K562 (cell line): ENCODE measurements around the gene TRAF1. TPM values are rescaled to one million over a fixed set of nuclear protein-coding genes. Genes with fewer than 3 reads are reported as not detected.

Source experiments
- ATAC-seq: fragments of 200-7000 bp; cut with Tn5 transposase; 3 replicates; pipeline ENCODE4 v1.9.1; 2020; ENCODE audit warnings: moderate library complexity
- BruUV-seq: library from RNA; stranded (reverse); fragments of 400-500 nt; replicated peaks from 2 replicates; lab custom pipeline; 2021; lab: Mats Ljungman, UMichigan
- CTCF ChIA-PET: fragments of 300-600 bp; formaldehyde crosslinking; extraction: SDS; loops from one replicate; lab custom pipeline; 2021; ENCODE audit warnings: low intra/inter-chr PET ratio; lab: Yijun Ruan, JAX
- POLR2A ChIA-PET: fragments of 300-600, 350-650 bp; sonication (Branson Sonifier 250); formaldehyde crosslinking; extraction: SDS; loops from one replicate; lab custom pipeline; 2021; ENCODE audit warnings: antibody characterized with exemption, inconsistent platforms; lab: Yijun Ruan, JAX
- DNase-seq, 4 experiments: peaks; one replicate each; pipeline versions ENCODE4 v3.0.0 to v3.0.0-alpha.2; 2011 to 2018; ENCODE audit warnings: low spot score in 3 of 4, mixed read lengths in 3 of 4; ENCODE audit errors: extremely low read depth in 1 of 4
- FAIRE-seq: peaks from 2 replicates; lab custom pipeline; 2011; peaks lifted over from hg19 to GRCh38; lab: Jason Lieb, UNC
- H2AFZ ChIP-seq: 2 replicates; pipeline ENCODE4 v1.6.0; 2011; ENCODE audit warnings: low read depth, low read length, control low read depth, inconsistent platforms
- H3K27ac ChIP-seq: fragments of 200-600 bp; 3 replicates; pipeline ENCODE4 v1.8.0; 2011; ENCODE audit warnings: low read depth, mild to moderate bottlenecking, control low read depth, inconsistent platforms, low read length, moderate library complexity, mixed read lengths; ENCODE audit errors: extremely low read depth
- H3K27me3 ChIP-seq, 2 experiments: fragments of 300-600 bp in 1 of 2; 2 replicates in 1 of 2; 3 replicates in 1 of 2; pipeline versions ENCODE4 v1.6.0 to v1.8.0; 2011; ENCODE audit warnings: inconsistent platforms in 2 of 2, low read length in 2 of 2, mild to moderate bottlenecking in 1 of 2, mixed read lengths in 1 of 2, moderate library complexity in 1 of 2; ENCODE audit not compliant: control insufficient read depth in 2 of 2, insufficient read depth in 2 of 2
- H3K36me3 ChIP-seq: fragments of 300-600 bp; 3 replicates; pipeline ENCODE4 v1.8.0; 2011; ENCODE audit warnings: mild to moderate bottlenecking, low read length, inconsistent platforms; ENCODE audit not compliant: control insufficient read depth, insufficient read depth
- H3K4me1 ChIP-seq, 2 experiments: fragments of 200-600 bp in 1 of 2; replicated peaks in 1 of 2; 2 replicates in 1 of 2; 3 replicates in 1 of 2; pipeline versions ENCODE4 v1.5.1 to v1.8.0; 2011; ENCODE audit warnings: inconsistent platforms in 2 of 2, low read length in 2 of 2, mild to moderate bottlenecking in 1 of 2, mixed read lengths in 1 of 2, moderate library complexity in 1 of 2; ENCODE audit not compliant: control insufficient read depth in 2 of 2, insufficient read depth in 2 of 2
- H3K4me2 ChIP-seq: 2 replicates; pipeline ENCODE4 v1.6.1; 2011; ENCODE audit warnings: low read length, control low read depth, inconsistent platforms, mixed read lengths; ENCODE audit not compliant: insufficient read depth
- H3K4me3 ChIP-seq: fragments of 200-600 bp; sonication (generic), shearing (Covaris generic); 2 replicates; pipeline ENCODE4 v1.5.1; 2016; ENCODE audit warnings: control low read depth, inconsistent platforms
- H3K79me2 ChIP-seq: fragments of 200-600 bp; 3 replicates; pipeline ENCODE4 v1.8.0; 2011; ENCODE audit warnings: low read length, inconsistent platforms; ENCODE audit not compliant: control insufficient read depth, insufficient read depth
- H3K9ac ChIP-seq, 2 experiments: 2 replicates each; pipeline versions ENCODE4 v1.6.0 to v1.6.1; 2011; ENCODE audit warnings: low read depth in 2 of 2, low read length in 2 of 2, control low read depth in 1 of 2, inconsistent platforms in 1 of 2, mild to moderate bottlenecking in 1 of 2, mixed read lengths in 1 of 2; ENCODE audit not compliant: insufficient read depth in 1 of 2
- H3K9me1 ChIP-seq: one replicate; pipeline ENCODE4 v1.6.0; 2011; ENCODE audit warnings: inconsistent platforms, mild to moderate bottlenecking, low read length, moderate library complexity; ENCODE audit not compliant: control insufficient read depth, insufficient read depth
- H3K9me3 ChIP-seq: replicated peaks from 2 replicates; pipeline ENCODE4 v1.5.1; 2011; ENCODE audit warnings: low read depth, low read length, inconsistent platforms; ENCODE audit not compliant: control insufficient read depth, insufficient read depth
- H4K20me1 ChIP-seq: replicated peaks from 2 replicates; pipeline ENCODE4 v1.6.1; 2011; ENCODE audit warnings: low read length, inconsistent platforms, mixed read lengths; ENCODE audit not compliant: control insufficient read depth, insufficient read depth
- CBX8 ChIP-seq: fragments of 200-600 bp; sonication (generic); IDR thresholded peaks from 2 replicates; pipeline ENCODE4 v1.6.1; 2012; ENCODE audit warnings: borderline replicate concordance, mixed run types, low read depth, mild to moderate bottlenecking, moderate library complexity, mixed read lengths, low read length, control low read depth, inconsistent platforms; ENCODE audit not compliant: poor library complexity, severe bottlenecking; ENCODE audit errors: extremely low read depth
- FOXM1 ChIP-seq, 2 experiments: fragments of 450-650 bp in 1 of 2; sonication (generic) in 1 of 2; formaldehyde crosslinking in 1 of 2; IDR thresholded peaks; 2 replicates each; pipeline versions ENCODE4 v1.6.1 to v1.9.0; 2017 to 2022; ENCODE audit warnings: low read depth in 2 of 2, mild to moderate bottlenecking in 2 of 2, missing genetic modification reagents in 1 of 2, moderate library complexity in 1 of 2
- NKRF ChIP-seq: fragments of 450-650 bp; IDR thresholded peaks from 2 replicates; pipeline ENCODE4 v1.6.1; 2016; ENCODE audit warnings: borderline replicate concordance
- RBM25 ChIP-seq: fragments of 200-400 bp; formaldehyde crosslinking; IDR thresholded peaks from 2 replicates; pipeline ENCODE4 v1.6.1; 2018; ENCODE audit warnings: low read length, low read depth, moderate library complexity; ENCODE audit not compliant: severe bottlenecking
- ZNF347 ChIP-seq: fragments of 450-650 bp; formaldehyde crosslinking; IDR thresholded peaks from 2 replicates; pipeline ENCODE4 v1.4.0; 2020; ENCODE audit warnings: low read depth, mild to moderate bottlenecking, moderate library complexity
- ZNF696 ChIP-seq: fragments of 250-450 bp; sonication (Bioruptor Pico); conservative IDR thresholded peaks from 2 replicates; pipeline ENCODE4 v1.4.0; 2020; ENCODE audit warnings: mild to moderate bottlenecking, moderate library complexity
- WGBS: fragments of 100-300 bp; shearing (Covaris generic); methylation state at CpG from one replicate; pipeline ENCODE4 v1.1.6; 2016; ENCODE audit warnings: low coverage, mixed read lengths; ENCODE audit not compliant: insufficient coverage; ENCODE audit errors: missing lambda C conversion rate; 5-methylcytosine and 5-hydroxymethylcytosine counted together
- in situ Hi-C: fragments of 300-500 bp; cut with MboI; formaldehyde crosslinking; loops from 4 replicates; pipeline ENCODE4 v1.15.0; 2018; ENCODE audit warnings: inconsistent platforms, mixed read lengths
- intact Hi-C: fragments of 100-400 bp; cut with micrococcal nuclease; formaldehyde crosslinking; loops from 2 replicates; pipeline ENCODE4 v1.14.2; 2022
- polyA plus RNA-seq, 8 experiments: library from polyadenylated mRNA; depleted of rRNA in 4 of 8; stranded (reverse) in 5 of 8; unstranded in 3 of 8; fragments of >200 nt; fragmentation: Nextera tagmentation in 2 of 8; fragmentation: Illumina TruSeq in 1 of 8; extraction: Ambion mirVana in 2 of 8; extraction: Trizol in 1 of 8; gene quantifications; 2 replicates each; pipeline versions ENCODE4 v1.2.1 to v1.2.3, GENCODE V29; 2011 to 2014; ENCODE audit warnings: inconsistent platforms in 1 of 8, missing spikeins in 1 of 8
- total RNA-seq, 7 experiments: library from RNA; depleted of rRNA in 6 of 7; stranded (reverse); fragments of >200 nt in 6 of 7; fragmentation: Illumina TruSeq in 2 of 7; extraction: Trizol in 2 of 7; gene quantifications; 2 replicates each; pipeline versions ENCODE4 v1.2.1 to v1.2.3, GENCODE V29; 2011 to 2021; ENCODE audit warnings: low replicate concordance in 1 of 7

Gene TRAF1
- total and polyA plus RNA-seq, 9 of the 15 experiments (the other 6 are each of a cell fraction or from before 2014, with no cell fraction given), result 0.01 to 1.1 (median 0.04) TPM; not detected in 2

- in situ Hi-C loops (loop anchor here (25.0 kb wide), 1 partner anchor 315 kb away; no protein-coding TSS in a partner anchor), intact Hi-C loops (no loop called here)
- POLR2A ChIA-PET, result no interaction called here
- no peak for DNase-seq
- Histone ChIP-seq H3K9me3 (no peaks in the 10 kb centered on the region), H2AFZ (no peak overlapping the region), H3K79me2 (no peaks in the 10 kb centered on the region), H3K36me3 (no peaks in the 10 kb centered on the region), H3K9me1 (no peaks in the 10 kb centered on the region), H3K4me2 (no peak overlapping the region), H3K27me3 (no peaks in the 10 kb centered on the region), H3K9ac (no peak overlapping the region; a peak in 1 of 4 replicates), H4K20me1 (no peaks in the 10 kb centered on the region), H3K4me3 (no peak overlapping the region), H3K4me1 (peaks cover 9 to 21% of the 10 kb centered on the region in 2 experiments), H3K27ac (no peak overlapping the region)
- TF ChIP-seq RBM25 (peak; percentile 25), CBX8 (no peak), ZNF696 (no peak), ZNF347 (no peak), FOXM1 (IDR thresholded peaks at IDR 0.05; ENCODE audit: low read depth) (no peak), FOXM1 (CRISPR knock-in tag; IDR thresholded peaks at IDR 0.05; ENCODE audit: low read depth) (no peak), NKRF (no peak)
- ATAC-seq, result no peak
- 23% methylated on average over 7 of the region's 8 CpGs for WGBS
- no TSS peak for BruUV-seq
- CTCF ChIA-PET, result no interaction called here
- FAIRE-seq, result no peak
Measured at GRCh38 chr9:120927269-120928014, 846 bp upstream of the TRAF1 start.
